Muscle of back (tissue), 11 donors: ENCODE data around the gene FHIT. TPM values are rescaled to one million over a fixed set of nuclear protein-coding genes. Genes with fewer than 3 reads are reported as not detected.

Source experiments
- DNase-seq, 3 donors: peaks; one replicate each; pipeline versions ENCODE4 v3.0.0 to v3.0.0-alpha.2; 2013
- polyA plus RNA-seq, 10 donors: library from polyadenylated mRNA; unstranded; fragments of 120-200 nt; gene quantifications; one replicate each; pipeline ENCODE4 v1.2.1, GENCODE V29; 2013; ENCODE audit not compliant: insufficient read length in 10 of 10

The FHIT gene
- polyA plus RNA-seq, 10 donors, result 4.2 to 8.0 (median 5.8) TPM

DNA sequence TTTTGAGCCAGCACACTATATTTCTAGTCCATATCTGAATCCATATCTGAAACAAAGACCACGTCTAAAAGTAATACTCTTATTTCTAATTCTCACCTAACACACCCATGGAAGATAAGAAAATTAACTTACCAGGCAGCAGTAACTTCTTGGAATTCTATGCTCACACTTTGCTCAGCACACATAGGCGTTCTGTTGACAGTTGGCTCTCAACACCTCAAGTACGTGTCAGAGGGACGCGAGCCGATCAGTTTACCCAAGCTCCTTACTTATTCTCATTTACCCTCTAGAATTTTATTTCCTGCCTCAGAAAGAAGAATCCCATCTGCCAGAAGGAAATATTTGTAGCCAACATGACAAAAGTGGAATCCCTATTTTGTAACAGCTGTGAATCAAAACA lies 911.9 kb downstream of the FHIT start:
- no peak for DNase-seq

DNA sequence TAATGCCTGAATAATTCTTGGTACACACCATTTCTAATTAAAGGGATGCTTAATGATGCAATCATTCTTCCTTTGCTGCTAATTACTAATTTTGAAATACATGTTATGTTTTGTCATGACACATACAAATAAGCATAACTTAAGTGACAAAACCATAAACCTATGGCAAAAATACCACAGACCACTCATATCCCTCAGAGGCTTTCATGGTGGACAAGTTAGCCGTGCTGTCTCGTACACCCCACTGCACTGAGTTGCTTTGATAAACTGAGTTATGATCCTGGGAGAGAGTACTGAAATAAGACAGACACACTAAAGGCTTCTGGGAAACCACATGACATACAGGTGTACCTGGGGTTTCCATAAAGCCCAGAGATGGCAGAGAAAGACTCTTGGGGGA lies 913.8 kb downstream of the FHIT start:
- no peak for DNase-seq

DNA sequence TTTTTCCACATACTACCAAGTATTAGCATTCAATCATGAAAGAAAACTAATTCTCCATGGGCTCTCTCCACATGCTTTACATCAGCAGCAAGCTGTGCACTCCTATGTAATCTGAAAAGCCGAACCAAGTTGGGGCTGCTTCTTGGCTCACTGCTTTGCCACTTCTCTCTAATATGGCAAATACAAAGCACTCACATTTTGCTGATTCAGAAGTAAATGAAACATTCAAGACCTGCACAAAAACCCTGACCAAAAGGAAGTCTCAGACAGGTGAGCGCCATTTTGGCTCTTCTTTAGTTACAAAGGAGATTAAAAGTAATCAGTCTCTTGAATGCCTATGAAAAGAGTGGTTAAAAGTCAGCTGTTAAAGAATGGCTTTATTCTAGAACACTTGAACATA lies 915.2 kb downstream of the FHIT start:
- DNase-seq, result no peak

DNA sequence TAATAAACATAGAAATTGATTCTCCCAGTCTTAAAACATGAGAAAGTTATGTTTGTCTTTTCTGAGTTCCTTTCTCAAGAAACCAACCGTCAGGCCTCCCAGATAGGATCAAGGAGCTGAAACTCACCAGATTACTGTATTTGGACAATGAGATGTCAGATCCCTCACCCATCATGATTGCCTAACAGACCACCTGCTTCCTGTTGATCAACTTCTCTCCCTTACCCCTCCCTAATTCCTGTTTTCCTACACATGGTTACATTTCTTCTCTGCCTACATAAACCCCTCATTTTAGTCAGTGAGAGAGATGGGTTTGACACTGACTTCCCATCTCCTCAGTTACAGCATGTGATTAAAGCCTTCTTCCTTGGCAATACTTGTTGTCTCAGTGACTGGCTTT lies 917.5 kb downstream of the FHIT start:
- no peak for DNase-seq

DNA sequence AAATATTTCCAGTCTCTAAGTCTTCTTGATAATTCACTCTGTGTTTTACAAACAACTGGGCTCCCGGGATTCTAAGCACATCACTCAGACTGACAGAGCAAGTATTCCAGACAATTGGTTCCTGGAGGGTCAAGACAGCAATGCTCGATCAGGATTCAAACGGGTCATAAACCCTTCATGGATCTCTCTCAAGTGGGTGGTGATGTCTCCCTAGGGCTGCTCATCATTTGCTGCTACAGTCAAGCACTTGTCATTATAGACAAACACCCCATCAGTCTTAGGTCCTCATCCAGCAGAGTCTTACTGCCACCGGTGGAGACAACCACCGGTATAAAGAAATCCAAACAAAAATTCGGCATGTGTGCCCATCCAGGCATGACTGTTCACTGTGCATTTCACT lies 921.1 kb downstream of the FHIT start:
- no peak for DNase-seq

DNA sequence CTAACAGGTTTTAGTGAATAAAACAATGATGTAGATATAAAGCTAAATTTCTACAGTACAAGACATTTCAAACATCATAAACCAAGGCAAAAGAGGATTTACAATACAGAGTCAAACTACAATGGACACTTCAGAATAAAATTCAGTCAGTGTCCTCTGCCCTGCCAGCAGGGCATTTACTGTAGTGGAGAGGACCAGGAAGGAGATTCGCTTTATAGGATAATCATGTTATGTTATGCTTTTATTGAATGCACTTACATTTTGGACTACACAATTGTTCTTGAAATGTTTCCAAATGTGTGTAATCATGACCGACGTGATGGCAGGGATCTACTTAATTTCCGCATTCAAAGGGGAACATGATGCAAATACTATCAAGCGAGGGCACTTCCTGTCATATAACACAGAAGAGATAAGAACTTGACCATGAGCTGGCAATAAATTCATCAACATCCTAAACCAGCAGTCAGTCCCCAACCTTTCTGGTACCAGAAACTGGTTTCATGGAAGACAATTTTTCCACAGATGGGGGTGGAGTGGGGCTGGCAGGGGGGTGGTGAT lies 925.6 kb downstream of the FHIT start:
- no peak for DNase-seq

DNA sequence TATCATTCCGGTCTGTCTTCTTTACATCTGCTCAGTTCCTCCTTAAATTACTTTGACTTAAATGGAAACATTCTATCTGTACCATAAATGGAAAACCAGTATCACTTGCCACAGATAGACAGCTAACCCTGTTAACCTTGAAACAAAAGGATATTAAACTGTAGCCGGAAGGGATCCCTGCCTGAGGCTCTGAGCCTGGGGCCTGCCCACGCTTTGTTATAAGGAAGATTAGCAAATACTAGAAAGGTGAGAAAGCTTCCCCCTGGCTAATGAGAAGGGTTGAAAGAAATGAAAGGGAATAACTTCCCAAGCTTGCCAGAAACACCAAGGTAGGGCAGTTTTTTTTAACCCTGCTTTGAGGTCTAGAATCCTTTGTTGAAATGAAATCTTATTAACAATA lies 927.6 kb downstream of the FHIT start:
- DNase-seq, result no peak

DNA sequence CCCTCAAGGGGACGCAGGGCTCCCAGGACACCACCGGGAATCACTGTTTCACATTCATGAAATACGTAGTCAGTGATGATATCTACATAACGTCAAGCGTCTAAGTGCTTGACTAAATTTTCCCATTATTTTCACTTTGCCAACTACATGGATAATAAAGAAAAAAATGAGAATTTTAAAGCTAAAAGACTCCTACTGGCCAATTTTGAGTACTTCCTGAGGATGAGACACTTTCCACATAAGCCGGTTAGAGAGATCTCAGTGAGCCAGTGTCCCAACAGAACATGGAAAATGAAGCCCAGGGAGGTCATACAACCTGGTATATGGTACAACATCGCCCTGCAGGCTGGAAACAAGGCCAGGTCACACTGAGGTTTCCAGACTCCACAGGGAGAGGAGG lies 928.1 kb downstream of the FHIT start:
- no peak for DNase-seq

DNA sequence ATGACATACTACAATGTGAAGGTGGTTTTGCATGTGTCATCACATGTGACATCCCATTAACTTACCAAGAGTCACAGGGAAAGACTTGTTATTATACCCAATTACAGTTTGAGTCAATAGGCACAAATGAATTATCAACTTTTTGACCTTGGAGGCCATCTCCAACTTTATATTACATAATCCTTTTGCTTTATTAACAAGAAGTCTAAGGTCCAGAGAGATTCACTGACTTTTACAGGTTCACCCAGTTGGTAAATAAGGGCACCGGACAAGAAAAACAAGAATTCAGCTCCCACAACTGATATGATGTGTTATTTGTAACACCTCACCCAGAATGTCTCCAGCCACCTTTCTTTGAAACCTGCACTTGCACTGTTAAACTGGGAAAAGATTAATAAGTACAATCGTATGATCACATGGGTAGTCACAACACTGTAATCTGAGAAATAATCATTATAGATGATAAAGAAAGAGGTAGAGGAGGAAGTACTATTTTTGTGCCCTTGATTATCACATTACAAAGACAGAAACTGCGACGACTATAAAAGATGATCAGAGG lies 928.9 kb downstream of the FHIT start:
- DNase-seq, result no peak

DNA sequence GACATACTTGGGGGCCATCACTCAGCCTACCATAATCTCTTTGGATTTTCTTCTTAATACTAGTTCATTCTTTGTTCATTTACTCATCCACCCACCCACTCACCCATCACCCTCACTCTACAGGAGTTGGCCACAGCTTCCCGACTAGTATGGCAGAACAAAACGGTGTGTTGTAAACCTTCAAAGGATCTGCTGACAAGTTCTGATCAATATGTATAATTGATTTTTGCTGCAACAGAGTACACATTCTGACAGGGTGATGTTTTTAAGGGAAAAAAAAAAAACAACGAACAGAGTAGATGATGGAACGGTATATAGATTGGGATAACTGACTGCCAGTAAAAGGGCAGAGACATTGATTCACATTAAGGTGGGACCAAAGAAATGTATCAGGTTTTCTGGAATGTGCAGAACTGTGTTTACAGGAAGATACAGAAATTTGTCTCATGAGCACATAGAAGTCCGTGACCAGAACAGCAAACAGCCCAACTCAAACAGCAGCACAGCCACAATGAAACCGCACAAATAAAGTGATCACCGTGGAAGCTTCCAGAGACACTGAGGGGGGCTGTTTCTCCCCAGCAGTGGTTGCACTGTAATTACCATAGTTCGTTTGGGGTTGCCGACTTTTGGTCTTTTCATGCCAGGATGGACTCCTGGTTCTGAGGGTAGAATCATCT lies 931.9 kb downstream of the FHIT start:
- DNase-seq, result no peak

DNA sequence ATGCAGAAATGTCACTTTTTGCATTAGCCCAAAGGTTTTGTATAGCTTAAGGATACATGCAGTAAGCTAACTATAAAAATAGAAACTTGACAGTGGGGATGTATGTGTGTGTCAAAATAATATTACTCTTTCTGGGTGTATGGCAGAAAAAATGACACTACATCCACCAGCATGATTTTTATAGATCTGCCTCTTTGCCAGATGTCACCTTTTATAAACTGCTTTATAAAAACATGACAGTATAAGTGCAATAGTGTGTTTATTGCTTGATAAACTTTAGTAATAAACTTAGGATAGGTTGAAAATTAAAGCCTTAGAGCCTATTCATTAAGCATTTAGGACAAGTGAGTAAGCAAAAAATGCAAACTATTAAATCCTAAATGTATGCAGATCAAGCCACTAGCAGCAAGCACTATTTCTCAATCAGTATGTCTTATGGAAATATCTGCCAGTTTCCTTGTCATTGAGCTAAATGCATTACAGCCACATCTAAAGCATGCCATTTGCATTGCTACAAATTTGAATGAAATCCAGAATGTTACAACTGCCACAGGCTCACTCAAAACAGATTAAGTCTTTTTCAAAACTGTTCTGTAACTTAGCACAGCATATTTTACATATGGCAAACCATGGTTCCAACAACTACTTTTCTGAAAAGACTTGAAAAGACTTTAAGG lies 935.0 kb downstream of the FHIT start:
- peak in 2 of 3 donors; percentile 43 to 83 for DNase-seq

DNA sequence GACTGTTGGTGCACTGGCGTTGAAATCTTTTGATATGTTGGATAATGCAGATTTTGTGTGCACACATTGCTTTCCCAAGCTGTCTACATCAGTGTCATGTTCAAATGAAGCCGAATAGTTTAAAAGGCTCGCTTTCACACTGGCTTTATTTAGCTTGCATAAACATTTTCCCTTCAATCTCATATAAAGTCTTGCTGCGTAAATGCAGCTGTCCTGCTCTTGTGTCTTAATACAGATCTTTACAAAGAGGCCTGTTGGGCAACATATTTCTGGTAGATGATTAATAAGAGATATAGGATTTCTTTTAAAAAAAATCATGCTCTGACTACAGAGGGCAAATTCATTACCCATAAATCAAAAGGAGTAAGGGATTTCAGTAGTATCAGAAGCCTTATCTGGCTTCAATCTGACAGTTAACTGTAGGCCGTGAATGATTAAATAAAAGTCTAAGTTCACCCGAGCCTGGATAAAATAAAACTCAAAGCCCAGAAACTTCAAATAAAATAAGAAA lies 937.2 kb downstream of the FHIT start:
- no peak for DNase-seq

DNA sequence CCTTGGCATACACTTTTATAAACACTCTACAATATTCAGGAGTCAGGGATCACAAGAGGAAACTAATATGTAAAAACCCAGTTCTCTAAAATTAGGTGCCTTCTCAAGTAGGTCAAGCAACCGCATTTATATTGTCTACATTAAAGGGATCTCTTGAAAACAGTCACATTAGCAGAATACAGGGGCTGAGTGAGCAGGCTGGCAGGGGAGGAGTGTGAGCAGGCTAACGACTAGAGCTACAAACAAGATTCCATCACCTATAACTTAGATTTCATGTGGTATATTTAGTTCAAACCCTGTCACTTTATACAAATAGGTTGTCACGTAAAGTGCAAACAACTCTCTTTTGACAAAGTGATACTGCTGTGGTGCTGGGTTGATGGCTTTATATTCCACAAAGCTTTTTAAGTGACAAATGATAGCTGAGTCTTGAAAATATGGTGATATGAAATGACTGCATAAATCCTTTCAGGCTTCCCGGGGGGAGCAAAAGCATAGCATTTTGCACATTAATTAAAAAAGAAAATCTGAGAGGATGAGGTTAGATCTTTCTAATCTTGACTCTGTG lies 937.9 kb downstream of the FHIT start:
- no peak for DNase-seq

DNA sequence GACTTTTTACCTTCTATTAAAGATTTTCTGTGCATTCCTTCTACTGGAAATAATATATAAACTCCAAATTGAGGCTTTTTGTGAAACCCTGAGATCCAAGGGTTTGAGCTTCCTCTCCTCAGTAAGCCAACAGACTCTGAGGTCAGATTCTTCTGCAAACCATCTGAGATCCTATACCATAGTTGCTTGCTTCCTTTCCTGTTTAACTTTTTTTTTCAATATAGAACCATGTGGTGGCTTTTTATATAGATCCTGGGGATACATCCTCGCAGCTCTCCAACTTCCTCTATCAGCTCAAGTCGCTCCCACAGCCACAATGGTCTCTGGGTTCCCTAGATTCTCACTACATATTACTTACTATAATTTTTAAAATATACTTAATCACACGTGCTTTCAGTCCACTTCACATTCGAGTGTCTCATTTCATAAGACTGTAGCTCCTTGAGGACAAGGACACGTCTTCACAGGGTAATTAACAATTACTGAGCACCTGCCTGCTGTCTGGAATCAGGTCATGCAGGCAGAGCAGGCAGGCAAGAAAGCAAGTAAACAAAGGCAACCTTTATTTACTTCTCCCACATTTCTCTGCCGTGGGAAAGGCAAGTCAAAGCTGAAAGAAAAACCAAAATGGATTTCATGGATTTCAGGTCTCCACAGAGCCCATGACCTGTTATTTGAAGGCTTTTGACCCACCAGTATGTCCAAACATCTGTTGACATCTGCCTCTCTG lies 941.5 kb downstream of the FHIT start:
- no peak for DNase-seq

DNA sequence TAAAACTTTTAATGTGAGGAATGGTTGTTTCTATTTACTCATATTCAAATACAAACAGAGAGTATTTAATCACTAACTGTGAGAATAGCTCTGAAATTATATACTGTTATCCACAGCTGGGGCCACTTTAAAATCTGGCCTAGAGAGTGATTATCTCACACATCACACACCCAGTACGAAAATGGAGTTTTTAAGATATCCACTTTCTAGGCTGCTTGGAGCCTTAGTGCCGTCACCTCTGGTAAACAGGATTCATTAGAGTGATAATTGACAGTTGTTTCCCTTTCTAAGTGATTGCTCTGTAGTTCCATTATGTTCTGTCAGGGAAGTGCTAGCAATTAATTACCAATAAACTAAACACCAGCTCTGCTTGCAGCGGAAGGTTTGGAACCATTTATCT lies 942.4 kb downstream of the FHIT start:
- peak in 1 of 3 donors; percentile 39 for DNase-seq

DNA sequence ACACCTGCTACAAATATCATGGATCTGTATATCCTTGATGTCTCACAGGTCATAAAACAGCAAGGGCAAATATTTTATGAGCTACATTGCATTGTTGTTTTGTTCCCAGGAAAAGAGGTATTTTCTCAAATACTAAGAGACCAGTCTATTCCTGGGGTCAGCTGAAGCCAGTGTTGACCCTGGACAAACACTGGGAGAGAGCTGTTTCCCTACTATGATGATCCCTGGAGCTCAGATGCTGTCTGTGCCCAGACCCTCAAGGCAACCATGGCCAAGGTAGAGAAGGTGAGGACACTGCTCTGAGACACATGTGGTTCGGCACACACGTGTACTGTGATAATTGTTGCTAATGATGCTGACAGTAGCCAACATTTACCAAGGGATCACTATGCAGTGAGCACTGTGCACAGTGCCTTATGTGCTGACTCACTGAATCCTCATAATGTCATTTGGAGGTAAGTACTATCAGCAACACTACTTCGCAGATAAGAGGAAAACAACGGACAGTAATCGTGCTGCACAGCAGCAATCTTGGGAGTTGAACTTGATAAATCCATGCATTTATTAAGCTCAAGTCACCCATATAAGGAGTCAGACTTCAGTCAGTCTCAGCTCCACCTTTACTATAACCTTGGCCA lies 943.6 kb downstream of the FHIT start:
- no peak for DNase-seq

DNA sequence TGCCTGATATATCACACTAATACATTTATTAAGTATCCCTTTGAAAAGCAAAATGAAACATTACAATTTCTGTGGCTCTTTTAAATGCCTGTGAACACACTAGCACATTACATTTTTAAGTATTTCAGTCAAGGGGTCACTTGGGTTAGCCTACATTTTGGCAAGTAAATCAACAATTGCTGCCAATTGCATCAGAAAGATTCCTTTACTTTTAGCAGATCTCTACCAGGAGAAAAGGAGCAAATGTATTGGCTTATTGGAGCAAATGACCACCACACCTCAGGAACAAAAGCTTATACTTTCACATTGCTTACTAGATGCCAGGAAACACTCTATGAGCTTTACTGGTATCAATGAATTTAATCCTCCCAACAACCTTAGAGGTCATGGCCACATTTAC lies 947.1 kb downstream of the FHIT start:
- peak in 2 of 3 donors; percentile 49 to 70 for DNase-seq

DNA sequence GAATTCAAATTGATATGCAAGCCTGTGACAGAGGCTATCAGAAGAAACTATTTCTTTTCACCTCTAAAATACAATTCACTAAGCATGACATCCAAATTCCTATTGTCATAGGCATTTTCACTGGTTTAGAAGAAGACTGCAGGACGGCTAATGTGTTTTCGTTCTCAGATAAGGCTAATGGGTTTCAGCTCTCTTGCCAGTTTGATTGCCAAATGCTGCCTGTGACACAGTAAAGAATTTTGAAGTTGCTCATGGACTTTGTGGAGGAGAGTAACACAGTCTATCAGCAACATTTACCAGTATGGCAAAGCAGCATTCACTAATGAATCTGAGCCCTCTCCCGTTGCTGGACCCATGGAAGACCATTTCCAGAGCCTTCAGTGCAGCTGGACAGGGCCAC lies 948.1 kb downstream of the FHIT start:
- DNase-seq, result no peak

DNA sequence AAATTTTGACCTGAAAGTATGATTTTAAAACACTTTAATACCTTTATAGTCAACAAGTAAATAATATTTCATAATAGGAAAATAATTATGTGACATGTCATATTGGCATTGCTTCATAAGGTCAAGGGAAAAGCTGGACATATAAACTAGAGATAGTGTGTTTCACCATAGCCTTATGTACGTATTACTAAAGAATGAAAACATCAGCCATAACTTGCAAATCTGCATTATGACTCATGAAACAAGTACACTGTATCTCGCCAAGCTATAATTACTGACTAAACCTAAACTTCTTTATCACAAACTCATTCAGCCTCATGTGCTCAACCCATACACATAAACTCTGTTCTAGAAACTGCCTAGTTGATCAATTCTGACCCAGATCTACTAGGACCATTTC lies 950.1 kb downstream of the FHIT start:
- DNase-seq, result peak in 1 of 3 donors; percentile 54

DNA sequence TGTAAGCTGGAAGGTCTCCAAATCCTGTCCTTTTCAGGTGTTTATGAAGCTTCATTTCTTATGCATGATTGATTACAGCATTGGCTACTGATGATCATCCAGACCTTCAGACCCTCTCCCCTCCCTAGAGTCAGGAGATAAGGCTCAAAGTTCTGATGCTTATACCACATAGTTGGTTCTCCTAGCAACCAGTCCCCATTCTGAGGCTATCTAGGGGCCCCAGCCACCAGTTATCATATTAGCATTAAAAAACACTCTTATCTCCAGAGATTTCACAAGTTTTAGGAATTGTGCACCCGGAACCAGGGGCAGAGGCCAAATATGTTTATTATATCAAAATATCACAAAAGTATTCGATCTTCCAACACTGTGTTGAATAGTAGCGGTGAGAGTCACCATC lies 953.1 kb downstream of the FHIT start:
- no peak for DNase-seq

DNA sequence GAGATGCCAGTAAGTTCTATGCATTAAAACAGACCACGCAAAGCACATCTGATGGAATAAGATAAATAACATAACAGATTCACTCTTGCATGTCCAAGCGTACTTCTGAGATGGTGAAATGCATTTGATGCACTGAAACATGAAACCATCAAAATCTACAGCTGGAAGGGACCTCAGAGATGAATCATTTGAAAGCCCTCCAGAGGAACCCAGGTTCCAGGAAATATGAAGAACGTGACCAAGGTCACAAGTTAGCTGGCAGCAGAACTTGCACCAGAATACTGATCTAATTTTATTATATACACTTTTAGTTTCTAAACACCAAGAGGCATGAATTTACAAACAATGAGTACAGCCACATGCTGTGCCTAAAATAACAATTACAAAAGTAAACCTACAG lies 957.1 kb downstream of the FHIT start:
- peak in 2 of 3 donors; percentile 75 for DNase-seq
